MM.1S (cell line): ENCODE measurements around the gene ZFX.

ENCODE experiments used
- EZH2 ChIP-seq: fragments of 300-600 bp; sonication (generic); optimal IDR thresholded peaks from 2 replicates; pipeline ENCODE3; 2017; ENCODE audit warnings: low read depth, mild to moderate bottlenecking, antibody characterized with exemption, low read length, mixed read lengths
- TF ChIP-seq, protein P1 (sequence below): fragments of 300-600 bp; sonication (generic); IDR thresholded peaks from 2 replicates; pipeline ENCODE4 v1.5.1; 2016; ENCODE audit warnings: antibody characterized with exemption, low read length, mixed read lengths

DNA sequence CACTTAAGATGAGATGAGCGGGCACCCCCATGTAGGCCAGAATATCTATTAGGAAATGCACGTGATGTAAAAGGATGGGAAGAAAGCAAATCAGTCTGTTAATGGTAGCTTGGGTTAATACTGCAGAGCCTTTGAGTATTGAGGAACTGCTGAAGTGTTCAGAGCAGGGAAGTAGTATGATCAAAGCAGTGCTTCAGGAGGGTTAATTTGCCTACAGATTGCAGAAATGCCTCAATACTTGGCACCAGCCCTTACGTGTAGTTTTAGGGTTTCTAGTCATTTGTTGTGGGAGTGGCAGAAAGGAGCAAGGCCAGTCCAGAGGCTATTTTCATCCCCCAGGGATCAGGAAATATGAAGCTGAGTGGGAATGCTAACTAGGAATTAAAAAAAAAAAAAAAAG lies 19.7 kb downstream of the ZFX start:
- TF ChIP-seq, protein P1, sequence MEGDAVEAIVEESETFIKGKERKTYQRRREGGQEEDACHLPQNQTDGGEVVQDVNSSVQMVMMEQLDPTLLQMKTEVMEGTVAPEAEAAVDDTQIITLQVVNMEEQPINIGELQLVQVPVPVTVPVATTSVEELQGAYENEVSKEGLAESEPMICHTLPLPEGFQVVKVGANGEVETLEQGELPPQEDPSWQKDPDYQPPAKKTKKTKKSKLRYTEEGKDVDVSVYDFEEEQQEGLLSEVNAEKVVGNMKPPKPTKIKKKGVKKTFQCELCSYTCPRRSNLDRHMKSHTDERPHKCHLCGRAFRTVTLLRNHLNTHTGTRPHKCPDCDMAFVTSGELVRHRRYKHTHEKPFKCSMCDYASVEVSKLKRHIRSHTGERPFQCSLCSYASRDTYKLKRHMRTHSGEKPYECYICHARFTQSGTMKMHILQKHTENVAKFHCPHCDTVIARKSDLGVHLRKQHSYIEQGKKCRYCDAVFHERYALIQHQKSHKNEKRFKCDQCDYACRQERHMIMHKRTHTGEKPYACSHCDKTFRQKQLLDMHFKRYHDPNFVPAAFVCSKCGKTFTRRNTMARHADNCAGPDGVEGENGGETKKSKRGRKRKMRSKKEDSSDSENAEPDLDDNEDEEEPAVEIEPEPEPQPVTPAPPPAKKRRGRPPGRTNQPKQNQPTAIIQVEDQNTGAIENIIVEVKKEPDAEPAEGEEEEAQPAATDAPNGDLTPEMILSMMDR: no peak
- no peak for TF ChIP-seq EZH2
